ENCODE measurements around the gene MCF2L2.

MCF2L2 gene

GRCh38 chr3:183340222-183340621 lies 88.2 kb downstream of the MCF2L2 start:
- TF ChIP-seq SIN3A (IDR thresholded peaks at IDR 0.05; ENCODE audit: borderline replicate concordance, insufficient read depth, low read length) (no peak), REST (IDR thresholded peaks at IDR 0.05; ENCODE audit: insufficient read depth in 1 of 2, low read depth in 2 of 2, low read length in 2 of 2) (no peak), FOXP2 (optimal IDR thresholded peaks at IDR 0.05; ENCODE audit: borderline replicate concordance, extremely low read depth, extremely low read length, insufficient read depth) (no peak), TAF1 (IDR thresholded peaks at IDR 0.05; ENCODE audit: borderline replicate concordance, insufficient read depth, low read length) (no peak)

- TF ChIP-seq POLR2AphosphoS5 (IDR thresholded peaks at IDR 0.05; ENCODE audit: low read depth, low read length) (no peak), REST (IDR thresholded peaks at IDR 0.05; ENCODE audit: insufficient read depth in 1 of 2, low read depth in 2 of 2, low read length in 2 of 2) (no peak), TAF1 (IDR thresholded peaks at IDR 0.05; ENCODE audit: borderline replicate concordance, insufficient read depth, low read length) (no peak), FOXP2 (optimal IDR thresholded peaks at IDR 0.05; ENCODE audit: borderline replicate concordance, extremely low read depth, extremely low read length, insufficient read depth) (no peak), SIN3A (IDR thresholded peaks at IDR 0.05; ENCODE audit: borderline replicate concordance, insufficient read depth, low read length) (no peak)
Measured at GRCh38 chr3:183339461-183340086, 88.8 kb downstream of the MCF2L2 start.

- TF ChIP-seq REST (IDR thresholded peaks at IDR 0.05; ENCODE audit: insufficient read depth in 1 of 2, low read depth in 2 of 2, low read length in 2 of 2) (no peak), FOXP2 (optimal IDR thresholded peaks at IDR 0.05; ENCODE audit: borderline replicate concordance, extremely low read depth, extremely low read length, insufficient read depth) (no peak), TAF1 (IDR thresholded peaks at IDR 0.05; ENCODE audit: borderline replicate concordance, insufficient read depth, low read length) (no peak), POLR2AphosphoS5 (IDR thresholded peaks at IDR 0.05; ENCODE audit: low read depth, low read length) (no peak), SIN3A (IDR thresholded peaks at IDR 0.05; ENCODE audit: borderline replicate concordance, insufficient read depth, low read length) (no peak)
Measured at GRCh38 chr3:183338520-183338919, 89.9 kb downstream of the MCF2L2 start.

GRCh38 chr3:183332487-183332886 lies 95.9 kb downstream of the MCF2L2 start:
- TF ChIP-seq REST (IDR thresholded peaks at IDR 0.05; ENCODE audit: insufficient read depth in 1 of 2, low read depth in 2 of 2, low read length in 2 of 2) (no peak), SIN3A (IDR thresholded peaks at IDR 0.05; ENCODE audit: borderline replicate concordance, insufficient read depth, low read length) (no peak), FOXP2 (optimal IDR thresholded peaks at IDR 0.05; ENCODE audit: borderline replicate concordance, extremely low read depth, extremely low read length, insufficient read depth) (no peak), TAF1 (IDR thresholded peaks at IDR 0.05; ENCODE audit: borderline replicate concordance, insufficient read depth, low read length) (no peak), POLR2AphosphoS5 (IDR thresholded peaks at IDR 0.05; ENCODE audit: low read depth, low read length) (no peak)

Measured in PFSK-1 (cell line).